ENCODE measurements around the gene IRGQ.
A peak's percentile ranks its signal among the peaks of the same experiment; 100 is the strongest.
"Not testable (repeated sequence)": the region's sequence is repeated elsewhere in the genome, so short reads cannot be mapped to it uniquely, and the experiment has no call there.

The IRGQ gene

GRCh38 chr19:43624933-43625332 lies 29.0 kb upstream of the IRGQ start:
- no peak for DNase-seq (ENCODE audit: low spot score)

GRCh38 chr19:43623889-43624670 lies 28.1 kb upstream of the IRGQ start:
- DNase-seq (ENCODE audit: low spot score) = no peak

GRCh38 chr19:43622956-43623355 lies 27.0 kb upstream of the IRGQ start:
- DNase-seq (ENCODE audit: low spot score) = no peak

GRCh38 chr19:43622070-43622469 lies 26.1 kb upstream of the IRGQ start:
- no peak for DNase-seq (ENCODE audit: low spot score)

GRCh38 chr19:43620061-43621001 lies 24.4 kb upstream of the IRGQ start:
- no peak for DNase-seq (ENCODE audit: low spot score)

- peak; percentile 94 for DNase-seq (ENCODE audit: low spot score)
Observed at GRCh38 chr19:43619262-43620060, 23.5 kb upstream of the IRGQ start, which contains the start of gene ZNF428. Gene ZNF428, minus strand, starts transcription at chr19:43619629. Its CDS starts 5,325 bp downstream, at chr19:43614304.

GRCh38 chr19:43618921-43619261 lies 23.0 kb upstream of the IRGQ start:
- peak; percentile 76 for DNase-seq (ENCODE audit: low spot score)

- DNase-seq (ENCODE audit: low spot score) = no peak
Observed at GRCh38 chr19:43616954-43617353, 21.0 kb upstream of the IRGQ start.

GRCh38 chr19:43616306-43616705 lies 20.4 kb upstream of the IRGQ start:
- DNase-seq (ENCODE audit: low spot score) = no peak

- no peak for DNase-seq (ENCODE audit: low spot score)
Observed at GRCh38 chr19:43612374-43612773, 16.4 kb upstream of the IRGQ start.

GRCh38 chr19:43611788-43612187 lies 15.9 kb upstream of the IRGQ start, which contains the start of gene SRRM5:
Gene SRRM5, plus strand, starts transcription at chr19:43612088. Its CDS starts 34 bp downstream, at chr19:43612122.
- no peak for DNase-seq (ENCODE audit: low spot score)

GRCh38 chr19:43610493-43610892 lies 14.6 kb upstream of the IRGQ start:
- DNase-seq (ENCODE audit: low spot score) = no peak

GRCh38 chr19:43609872-43610271 lies 13.9 kb upstream of the IRGQ start:
- DNase-seq (ENCODE audit: low spot score) = no peak

- no peak for DNase-seq (ENCODE audit: low spot score)
Observed at GRCh38 chr19:43607238-43608205, 11.6 kb upstream of the IRGQ start.

GRCh38 chr19:43606569-43607229 lies 10.8 kb upstream of the IRGQ start:
- no peak for DNase-seq (ENCODE audit: low spot score)

GRCh38 chr19:43605875-43606568 lies 10.1 kb upstream of the IRGQ start:
- DNase-seq (ENCODE audit: low spot score) = no peak

GRCh38 chr19:43600326-43600725 lies 4.4 kb upstream of the IRGQ start:
- DNase-seq (ENCODE audit: low spot score) = not testable (repeated sequence)

GRCh38 chr19:43599635-43600295 lies 3.8 kb upstream of the IRGQ start:
- no peak for DNase-seq (ENCODE audit: low spot score)

Measured in D341Med (cell line).